Measurements from ENCODE around the gene MBP.
A peak's percentile ranks its signal among the peaks of the same experiment; 100 is the strongest.

The MBP gene

DNA sequence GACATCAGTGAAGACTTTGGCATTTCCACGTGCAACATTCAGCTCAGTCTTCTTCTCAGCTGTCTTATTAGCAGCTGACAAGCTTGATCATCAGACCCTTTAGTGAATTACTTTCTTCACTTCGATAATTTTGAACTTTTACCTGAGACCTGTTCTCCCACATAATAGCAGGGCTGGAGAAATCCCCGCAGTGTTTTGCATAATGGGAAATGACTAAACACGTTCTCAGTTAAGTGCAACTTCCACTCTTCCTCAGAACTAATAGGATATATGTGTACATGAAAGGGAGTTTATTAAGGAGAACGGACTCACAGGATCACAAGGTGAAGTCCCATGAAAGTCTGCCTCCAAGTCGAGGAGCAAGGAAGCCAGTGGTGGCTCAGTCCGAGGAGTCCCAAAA is 28.8 kb upstream of the MBP start:
- H3K27me3 Mint-ChIP-seq = peaks cover 2% of the 10 kb centered on the region
- H3K27ac Mint-ChIP-seq = no peak overlapping the region
- H3K36me3 Mint-ChIP-seq = no peaks in the 10 kb centered on the region
- no peaks in the 10 kb centered on the region for H3K4me1 Mint-ChIP-seq
- H3K4me3 Mint-ChIP-seq = no peak overlapping the region
- H3K9me3 Mint-ChIP-seq = no peaks in the 10 kb centered on the region

DNA sequence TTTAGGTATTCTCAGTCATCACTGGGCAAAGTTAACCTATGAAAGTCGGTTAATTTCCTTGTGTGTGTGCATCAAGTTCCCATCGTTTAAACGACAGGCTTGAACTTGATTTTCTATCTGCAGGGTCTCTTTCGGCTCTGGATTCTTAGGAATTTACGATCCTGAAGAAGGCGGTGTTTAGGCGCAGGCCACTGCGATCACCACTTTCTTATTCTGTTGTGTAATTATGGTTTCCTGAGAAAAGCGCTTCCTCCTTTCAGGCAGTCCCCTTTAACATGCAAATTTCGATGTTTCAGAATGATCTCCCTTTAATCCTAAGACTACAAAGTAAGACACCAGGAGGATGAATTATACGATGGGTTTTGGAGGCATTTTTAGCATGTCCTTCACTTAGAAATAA is 27.9 kb upstream of the MBP start:
- Mint-ChIP-seq H3K36me3 (no peaks in the 10 kb centered on the region), H3K27me3 (peaks cover 2% of the 10 kb centered on the region), H3K9me3 (no peaks in the 10 kb centered on the region), H3K4me1 (no peaks in the 10 kb centered on the region), H3K27ac (no peak overlapping the region), H3K4me3 (no peak overlapping the region)

DNA sequence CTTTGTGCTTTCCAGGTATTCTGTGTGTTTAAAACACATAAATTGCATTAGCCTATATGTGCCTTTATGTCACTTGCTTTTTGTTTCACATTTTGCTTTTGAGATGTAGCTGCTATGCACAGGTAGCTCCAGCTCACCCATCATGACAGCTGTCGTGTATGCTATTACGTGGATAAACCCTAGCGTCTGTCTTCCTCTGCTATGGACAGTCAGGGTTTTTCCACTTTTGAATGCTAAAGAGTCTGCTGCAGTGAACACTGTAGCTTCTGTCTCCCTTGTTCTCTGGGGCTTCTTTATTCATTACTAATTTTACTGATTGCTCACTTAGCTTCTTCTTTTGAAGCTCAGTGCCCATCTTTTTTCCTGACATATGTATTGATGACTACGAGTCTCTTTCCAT is 24.7 kb upstream of the MBP start:
- no peak overlapping the region for H3K4me3 Mint-ChIP-seq
- H3K36me3 Mint-ChIP-seq = no peaks in the 10 kb centered on the region
- H3K4me1 Mint-ChIP-seq = no peaks in the 10 kb centered on the region
- H3K9me3 Mint-ChIP-seq = no peaks in the 10 kb centered on the region
- H3K27ac Mint-ChIP-seq = no peak overlapping the region
- H3K27me3 Mint-ChIP-seq = no peaks in the 10 kb centered on the region

DNA sequence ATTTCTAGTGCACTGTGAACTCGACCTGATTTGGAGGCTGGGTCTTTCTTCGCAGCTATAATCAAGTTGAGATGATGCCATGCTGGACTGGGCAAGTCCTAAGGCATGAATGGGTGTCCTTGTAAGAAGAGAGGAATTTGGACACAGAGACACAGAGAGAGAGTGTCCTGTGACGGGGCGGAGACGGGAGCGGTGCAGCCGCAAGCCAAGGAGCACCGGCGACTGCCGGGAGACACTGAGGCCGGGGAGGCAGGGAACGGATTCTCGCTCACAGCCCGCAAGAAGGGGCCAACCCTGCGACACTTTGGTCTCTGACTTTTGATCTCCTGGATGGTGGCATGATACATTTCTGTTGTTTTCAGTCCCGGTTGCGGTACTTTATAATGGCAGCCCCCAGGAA is 22.4 kb upstream of the MBP start:
- H3K36me3 Mint-ChIP-seq = no peaks in the 10 kb centered on the region
- H3K4me1 Mint-ChIP-seq = peaks cover 10% of the 10 kb centered on the region
- H3K9me3 Mint-ChIP-seq = no peaks in the 10 kb centered on the region
- no peaks in the 10 kb centered on the region for H3K27me3 Mint-ChIP-seq
- H3K27ac Mint-ChIP-seq = no peak overlapping the region
- no peak overlapping the region for H3K4me3 Mint-ChIP-seq

DNA sequence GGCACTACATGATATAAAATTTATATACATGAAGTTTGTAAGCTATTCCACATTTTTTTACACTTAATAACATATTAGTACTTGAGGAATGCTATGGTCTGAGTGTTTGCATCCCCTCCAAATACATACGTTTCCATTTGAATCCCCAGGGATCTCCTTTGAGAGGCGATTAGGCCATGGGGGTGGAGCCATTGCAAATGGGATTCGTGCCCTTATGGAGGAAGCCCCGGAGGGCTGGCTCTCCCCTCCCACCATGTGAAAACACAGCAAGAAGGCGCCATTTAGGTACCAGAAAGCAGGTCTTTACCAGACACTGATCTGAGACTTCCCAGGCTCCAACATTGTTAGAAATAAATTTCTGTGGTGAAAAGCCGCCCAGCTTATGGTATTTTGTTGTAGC is 20.8 kb upstream of the MBP start:
- H3K27ac Mint-ChIP-seq = no peak overlapping the region

DNA sequence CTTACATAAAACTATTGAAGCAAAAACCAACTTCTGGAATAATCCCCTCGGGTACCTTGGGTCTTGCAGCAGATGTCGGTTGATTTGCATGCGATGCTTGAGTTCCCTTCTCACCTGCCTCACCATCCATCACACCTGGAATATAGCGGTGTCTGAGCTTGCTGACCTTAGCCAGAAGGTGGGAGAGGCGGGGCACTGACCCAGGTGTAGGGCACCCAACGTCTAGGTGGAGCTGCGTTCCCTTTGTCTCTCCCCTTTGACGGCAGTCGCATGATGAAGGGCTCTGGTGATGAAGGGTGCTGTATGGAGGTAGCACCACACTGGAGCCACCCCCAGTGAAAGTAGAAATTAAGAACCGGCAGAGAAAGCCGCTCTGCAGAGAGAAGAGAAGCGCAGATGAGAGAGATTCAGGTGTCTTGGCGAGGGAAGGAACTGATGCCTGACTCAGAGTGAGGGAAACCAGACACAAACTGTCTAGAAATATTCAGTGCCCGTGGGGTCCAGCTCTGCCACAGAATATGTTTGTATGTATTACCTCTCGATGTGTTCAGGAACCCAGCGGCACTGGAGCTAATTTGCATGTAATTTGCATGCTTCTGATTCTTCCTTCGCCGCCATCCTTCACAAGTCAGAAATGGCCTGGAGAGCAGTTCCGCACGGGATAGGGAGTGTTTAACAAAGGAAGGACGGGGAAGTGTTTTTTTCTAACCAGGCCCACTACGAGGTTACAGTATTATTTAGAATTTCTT is 19.4 kb upstream of the MBP start:
- H3K36me3 Mint-ChIP-seq = no peaks in the 10 kb centered on the region
- no peak overlapping the region for H3K4me3 Mint-ChIP-seq
- H3K9me3 Mint-ChIP-seq = no peaks in the 10 kb centered on the region
- no peaks in the 10 kb centered on the region for H3K27me3 Mint-ChIP-seq
- H3K27ac Mint-ChIP-seq = no peak overlapping the region
- H3K4me1 Mint-ChIP-seq = peaks cover 30% of the 10 kb centered on the region

More for the DNA sequence above, 20.8 kb upstream of the MBP start:
- Mint-ChIP-seq H3K36me3 (no peaks in the 10 kb centered on the region), H3K4me3 (no peak overlapping the region), H3K4me1 (peaks cover 15% of the 10 kb centered on the region), H3K27me3 (no peaks in the 10 kb centered on the region), H3K9me3 (no peaks in the 10 kb centered on the region)

DNA sequence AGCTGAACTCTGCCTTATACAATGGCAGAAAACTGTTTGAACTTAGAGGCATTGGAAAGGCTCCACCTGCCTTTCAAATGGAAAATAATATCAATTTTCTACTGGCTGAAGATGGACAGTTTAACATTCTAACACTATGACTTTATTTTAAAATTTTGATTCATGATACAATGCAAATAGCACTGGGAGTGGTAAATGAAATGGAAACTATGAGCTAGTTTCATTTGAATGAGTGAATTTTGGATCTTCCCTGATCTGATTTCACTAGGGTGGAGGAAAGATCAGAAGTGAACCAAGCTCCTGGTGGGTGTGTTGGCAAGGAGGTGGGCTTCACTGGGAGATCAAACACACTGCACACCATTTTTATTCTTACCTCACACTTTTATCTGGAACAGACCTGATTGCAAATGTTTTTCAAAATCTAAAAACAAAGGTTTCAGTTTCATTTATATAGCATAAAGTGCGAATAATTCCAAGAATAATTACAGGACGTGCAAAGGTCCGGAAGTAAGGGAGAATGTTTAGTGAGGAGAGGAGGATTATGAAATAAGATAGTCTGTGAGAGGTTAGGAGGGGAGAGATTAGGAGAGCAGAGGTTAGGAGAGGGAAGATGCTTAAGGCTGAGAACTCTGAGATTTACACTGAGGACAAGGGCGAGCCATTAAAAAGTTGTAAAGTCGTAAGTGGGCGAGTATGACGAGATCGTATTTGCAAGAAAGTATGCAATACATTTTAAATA is 18.6 kb upstream of the MBP start:
- Mint-ChIP-seq H3K4me1 (peaks cover 37% of the 10 kb centered on the region), H3K36me3 (no peaks in the 10 kb centered on the region), H3K9me3 (no peaks in the 10 kb centered on the region), H3K27me3 (no peaks in the 10 kb centered on the region), H3K4me3 (no peak overlapping the region), H3K27ac (no peak overlapping the region)

DNA sequence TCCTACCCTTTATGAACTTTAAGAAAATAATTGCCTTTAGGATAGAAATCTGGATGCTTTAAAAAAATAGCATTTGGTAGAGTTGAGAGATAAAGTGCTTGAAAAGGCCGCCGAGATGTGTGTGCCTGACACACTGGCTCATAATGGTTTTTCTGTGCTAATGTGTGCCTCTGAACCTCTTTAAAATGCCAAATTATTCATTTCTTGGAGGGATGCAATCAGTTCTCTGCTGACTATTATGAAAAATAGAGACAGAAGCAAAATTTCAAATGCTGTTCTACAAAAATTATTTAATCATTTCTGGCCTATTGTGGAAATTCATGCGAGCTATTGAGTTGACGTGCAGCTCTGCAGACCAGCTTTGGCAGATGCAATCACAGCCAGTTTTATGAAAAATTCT is 18.0 kb upstream of the MBP start:
- Mint-ChIP-seq H3K4me3 (no peak overlapping the region), H3K36me3 (no peaks in the 10 kb centered on the region), H3K27me3 (no peaks in the 10 kb centered on the region), H3K27ac (no peak overlapping the region), H3K9me3 (no peaks in the 10 kb centered on the region), H3K4me1 (peaks cover 41% of the 10 kb centered on the region)

DNA sequence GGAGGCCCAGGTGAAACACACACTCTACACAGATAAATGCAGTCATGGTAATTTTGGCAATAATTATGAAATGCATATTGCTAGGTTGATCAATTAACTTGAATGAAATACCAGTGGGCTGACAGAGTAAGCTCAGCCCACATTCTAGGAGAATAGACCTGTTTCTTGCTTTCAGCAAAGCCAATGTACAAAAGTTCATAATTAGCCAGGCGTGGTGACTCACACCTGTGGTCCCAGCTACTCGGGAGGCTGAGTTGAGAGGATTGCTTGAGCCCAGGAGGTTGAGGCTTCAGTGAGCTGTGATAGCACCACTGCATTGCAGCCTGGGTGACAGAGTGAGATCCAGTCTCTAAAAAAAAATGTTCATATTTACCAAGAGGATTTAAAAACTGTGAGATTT is 15.7 kb upstream of the MBP start:
- H3K36me3 Mint-ChIP-seq = peaks cover 2% of the 10 kb centered on the region
- no peaks in the 10 kb centered on the region for H3K27me3 Mint-ChIP-seq

DNA sequence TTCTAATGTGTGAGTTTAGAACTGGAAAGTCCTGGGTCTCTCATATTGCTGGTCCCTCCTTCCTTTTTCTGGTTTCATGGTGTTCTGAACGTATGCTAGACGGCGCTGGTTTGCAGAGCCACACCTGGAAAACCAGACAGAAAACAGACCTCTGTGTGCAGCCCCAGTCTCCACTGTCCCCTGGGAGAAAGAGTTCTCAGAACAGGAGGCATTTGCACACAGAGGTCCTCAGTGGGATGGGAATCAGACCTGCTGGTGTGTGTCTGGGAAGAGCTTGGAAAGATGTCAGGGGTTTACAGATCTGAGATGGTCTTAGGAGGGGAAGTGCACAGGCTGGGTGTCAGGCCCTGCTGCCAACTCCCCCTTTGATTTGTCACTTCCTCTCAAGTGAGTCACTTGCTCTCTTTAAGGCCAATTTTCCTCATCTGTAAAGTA is 14.9 kb upstream of the MBP start:
- Mint-ChIP-seq H3K27ac (peak overlapping the region; percentile 79), H3K36me3 (peaks cover 6% of the 10 kb centered on the region), H3K4me3 (peak overlapping the region; percentile 49), H3K9me3 (peaks cover 4% of the 10 kb centered on the region), H3K27me3 (no peaks in the 10 kb centered on the region), H3K4me1 (peaks cover 47% of the 10 kb centered on the region)

More for the DNA sequence above, 15.7 kb upstream of the MBP start:
- Mint-ChIP-seq H3K4me1 (peaks cover 47% of the 10 kb centered on the region), H3K9me3 (no peaks in the 10 kb centered on the region), H3K27ac (no peak overlapping the region), H3K4me3 (no peak overlapping the region)

DNA sequence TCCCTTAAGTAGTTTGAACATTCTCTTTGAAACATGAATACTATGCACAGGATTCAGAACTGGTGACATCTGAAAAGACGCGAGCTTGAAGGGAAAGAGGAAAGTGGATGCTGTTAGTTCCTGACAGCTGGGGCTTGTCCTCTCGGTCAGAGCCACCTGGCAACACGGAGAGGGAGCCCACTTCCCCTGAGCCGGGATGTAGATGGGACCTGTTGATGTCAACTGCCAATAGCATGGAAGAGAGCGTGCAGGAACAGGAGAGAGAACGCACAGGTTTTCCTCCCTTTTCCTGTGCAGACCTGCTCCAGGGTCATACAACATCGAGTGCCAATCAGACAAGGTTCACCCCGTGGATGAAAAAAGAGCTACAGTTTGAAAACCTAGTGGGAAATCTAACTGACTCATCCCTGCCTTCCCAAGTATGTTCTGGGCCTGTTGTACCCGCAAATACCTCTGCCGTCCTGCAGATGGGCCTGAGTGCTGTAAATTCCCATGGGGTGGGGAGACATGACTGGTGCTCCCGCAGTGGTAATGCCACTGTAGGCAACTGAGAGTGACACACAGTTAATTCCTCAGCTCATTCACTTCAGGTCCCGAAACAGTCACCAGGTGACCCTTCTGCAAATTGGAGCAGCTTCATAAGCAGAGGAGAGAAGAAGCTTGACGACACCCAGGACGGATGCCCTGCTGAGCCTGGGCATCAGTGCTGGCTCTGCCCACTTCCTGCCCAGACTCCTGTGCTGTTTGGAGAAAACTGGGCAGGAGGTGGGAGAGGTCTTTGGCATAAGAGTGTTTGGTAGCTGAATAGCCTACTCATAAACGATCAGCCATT is 13.9 kb upstream of the MBP start:
- Mint-ChIP-seq H3K4me3 (no peak overlapping the region), H3K36me3 (peaks cover 11% of the 10 kb centered on the region), H3K27ac (peak overlapping the region; percentile 35), H3K9me3 (peaks cover 9% of the 10 kb centered on the region), H3K4me1 (peaks cover 55% of the 10 kb centered on the region), H3K27me3 (no peaks in the 10 kb centered on the region)

DNA sequence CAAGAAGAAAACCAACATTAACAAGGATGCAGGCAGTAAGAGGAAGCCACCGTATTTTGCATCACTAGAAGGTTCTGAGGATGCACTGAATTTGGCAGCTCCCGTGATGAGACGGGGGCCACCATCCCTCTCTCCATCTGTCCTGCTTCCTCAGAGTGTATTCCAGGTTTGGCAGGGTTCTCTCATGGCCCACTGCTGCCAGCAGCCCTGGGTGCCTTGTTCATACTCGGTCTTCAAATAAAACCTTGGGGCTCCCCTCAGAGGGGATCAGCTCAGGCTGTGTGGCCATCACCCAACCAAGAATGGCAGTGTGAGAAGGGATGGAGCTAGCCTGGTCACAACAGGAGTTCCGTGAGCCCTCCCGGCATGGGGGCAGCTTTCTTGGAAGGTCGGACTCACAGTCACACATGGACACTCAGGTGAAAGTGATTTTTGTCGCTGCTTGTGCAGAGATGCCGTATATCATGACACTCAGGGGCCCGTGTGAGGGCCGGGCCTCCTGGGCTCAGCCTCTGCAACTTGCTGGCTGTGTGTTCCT is 12.8 kb upstream of the MBP start:
- no peak overlapping the region for H3K27ac Mint-ChIP-seq
- H3K9me3 Mint-ChIP-seq = peaks cover 9% of the 10 kb centered on the region
- no peak overlapping the region for H3K4me3 Mint-ChIP-seq
- H3K27me3 Mint-ChIP-seq = no peaks in the 10 kb centered on the region
- H3K4me1 Mint-ChIP-seq = peaks cover 57% of the 10 kb centered on the region
- H3K36me3 Mint-ChIP-seq = peaks cover 11% of the 10 kb centered on the region

DNA sequence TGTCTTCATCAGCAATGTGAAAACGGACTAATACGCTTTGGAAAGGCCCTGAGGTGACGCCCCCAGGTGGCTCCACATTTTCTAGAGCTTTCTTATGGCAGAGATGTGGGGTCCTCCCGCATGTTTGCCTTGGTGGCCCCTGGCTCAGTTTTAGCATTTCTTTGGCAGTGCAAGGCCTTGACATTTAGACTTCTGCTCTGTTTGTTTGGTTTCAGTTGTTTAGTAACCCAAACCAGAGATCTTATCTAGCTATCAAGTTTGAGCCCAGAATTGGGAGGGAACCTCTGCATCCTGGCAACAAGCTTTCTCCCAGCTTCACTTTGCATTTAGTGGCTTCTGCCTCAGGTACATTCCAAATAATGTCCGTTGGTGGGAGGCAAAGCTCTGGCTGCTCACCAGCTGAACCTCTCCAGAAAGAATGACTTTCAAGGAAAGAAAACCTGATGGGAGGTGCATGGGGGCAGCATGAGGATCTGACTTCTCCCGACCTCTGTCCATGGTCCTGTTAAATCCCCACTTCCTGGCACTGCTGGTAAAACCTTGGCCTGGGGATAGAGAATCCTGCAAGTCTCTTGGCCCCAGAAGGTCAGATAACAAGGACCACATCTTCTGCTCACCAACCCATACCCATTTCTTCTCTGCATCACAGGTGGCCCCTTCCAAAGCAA is 12.0 kb upstream of the MBP start:
- H3K4me3 Mint-ChIP-seq = no peak overlapping the region
- no peak overlapping the region for H3K27ac Mint-ChIP-seq
- no peaks in the 10 kb centered on the region for H3K27me3 Mint-ChIP-seq
- peaks cover 11% of the 10 kb centered on the region for H3K36me3 Mint-ChIP-seq
- H3K4me1 Mint-ChIP-seq = peaks cover 61% of the 10 kb centered on the region
- peaks cover 9% of the 10 kb centered on the region for H3K9me3 Mint-ChIP-seq

DNA sequence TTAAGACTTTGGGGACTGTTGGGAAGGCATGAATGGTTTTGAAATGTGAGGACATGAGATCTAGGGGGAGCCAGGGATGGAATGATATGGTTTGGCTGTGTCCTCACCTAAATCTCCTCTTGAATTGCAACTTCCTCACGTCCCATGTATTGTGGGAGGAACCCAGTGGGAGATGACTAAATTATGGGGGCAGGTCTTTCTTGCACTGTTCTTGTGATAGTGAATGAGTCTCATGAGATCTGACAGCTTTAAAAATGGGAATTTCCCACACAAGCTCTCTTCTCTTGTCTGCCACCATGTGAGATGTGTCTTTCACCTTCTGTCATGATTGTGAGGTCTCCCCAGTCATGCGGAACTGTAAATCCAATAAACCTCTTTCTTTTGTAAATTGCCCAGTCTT is 11.5 kb upstream of the MBP start:
- Mint-ChIP-seq H3K4me1 (peaks cover 63% of the 10 kb centered on the region), H3K27ac (peak overlapping the region; percentile 86)

DNA sequence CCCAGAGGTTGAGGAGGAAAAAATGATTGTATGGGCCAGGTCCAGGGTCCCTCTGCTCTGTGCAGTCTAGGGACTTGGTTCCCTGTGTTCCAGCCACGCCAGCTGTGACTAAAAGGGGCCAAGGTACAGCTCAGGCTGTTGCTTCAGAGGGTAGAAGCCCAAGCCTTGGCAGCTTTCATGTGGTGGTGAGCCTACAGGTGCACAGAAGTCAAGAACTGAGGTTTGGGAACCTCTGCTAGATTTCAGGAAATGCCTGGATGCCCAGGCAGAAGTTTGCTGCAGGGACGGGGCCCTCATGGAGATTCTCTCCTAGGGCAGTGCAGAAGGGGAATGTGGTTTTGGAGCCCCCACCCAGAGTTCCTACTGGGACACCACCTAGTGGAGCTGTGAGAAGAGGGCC is 10.6 kb upstream of the MBP start:
- Mint-ChIP-seq H3K27me3 (no peaks in the 10 kb centered on the region), H3K36me3 (peaks cover 11% of the 10 kb centered on the region), H3K27ac (no peak overlapping the region), H3K9me3 (peaks cover 9% of the 10 kb centered on the region), H3K4me3 (no peak overlapping the region), H3K4me1 (peaks cover 63% of the 10 kb centered on the region)

More for the DNA sequence above, 11.5 kb upstream of the MBP start:
- Mint-ChIP-seq H3K36me3 (peaks cover 11% of the 10 kb centered on the region), H3K9me3 (peaks cover 9% of the 10 kb centered on the region), H3K4me3 (no peak overlapping the region), H3K27me3 (no peaks in the 10 kb centered on the region)
